Superior temporal gyrus (tissue), 1 donor: ENCODE measurements around the gene PCDHGA9.
"Not testable (repeated sequence)": the region's sequence is repeated elsewhere in the genome, so short reads cannot be mapped to it uniquely, and the experiment has no call there.

Experiments used
- DNase-seq: peaks from one replicate; pipeline ENCODE4 v3.0.0-alpha.2; 2016; ENCODE audit errors: extremely low spot score

Gene PCDHGA9

DNA sequence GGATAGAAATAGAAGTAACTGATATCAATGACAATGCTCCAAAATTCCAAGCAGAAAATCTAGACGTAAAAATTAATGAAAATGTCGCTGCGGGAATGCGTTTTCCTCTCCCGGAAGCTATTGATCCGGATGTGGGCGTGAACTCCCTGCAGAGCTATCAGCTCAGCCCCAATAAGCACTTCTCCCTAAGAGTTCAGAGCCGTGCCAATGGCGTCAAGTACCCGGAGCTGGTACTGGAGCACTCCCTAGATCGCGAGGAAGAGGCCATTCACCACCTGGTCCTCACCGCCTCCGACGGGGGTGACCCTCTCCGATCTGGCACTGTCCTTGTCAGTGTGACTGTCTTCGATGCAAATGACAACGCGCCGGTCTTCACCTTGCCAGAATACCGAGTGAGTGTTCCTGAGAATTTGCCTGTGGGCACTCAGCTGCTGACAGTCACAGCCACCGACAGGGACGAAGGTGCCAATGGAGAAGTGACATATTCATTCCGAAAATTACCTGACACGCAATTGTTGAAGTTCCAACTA lies 11.0 kb downstream of the PCDHGA9 start:
- DNase-seq = no peak

DNA sequence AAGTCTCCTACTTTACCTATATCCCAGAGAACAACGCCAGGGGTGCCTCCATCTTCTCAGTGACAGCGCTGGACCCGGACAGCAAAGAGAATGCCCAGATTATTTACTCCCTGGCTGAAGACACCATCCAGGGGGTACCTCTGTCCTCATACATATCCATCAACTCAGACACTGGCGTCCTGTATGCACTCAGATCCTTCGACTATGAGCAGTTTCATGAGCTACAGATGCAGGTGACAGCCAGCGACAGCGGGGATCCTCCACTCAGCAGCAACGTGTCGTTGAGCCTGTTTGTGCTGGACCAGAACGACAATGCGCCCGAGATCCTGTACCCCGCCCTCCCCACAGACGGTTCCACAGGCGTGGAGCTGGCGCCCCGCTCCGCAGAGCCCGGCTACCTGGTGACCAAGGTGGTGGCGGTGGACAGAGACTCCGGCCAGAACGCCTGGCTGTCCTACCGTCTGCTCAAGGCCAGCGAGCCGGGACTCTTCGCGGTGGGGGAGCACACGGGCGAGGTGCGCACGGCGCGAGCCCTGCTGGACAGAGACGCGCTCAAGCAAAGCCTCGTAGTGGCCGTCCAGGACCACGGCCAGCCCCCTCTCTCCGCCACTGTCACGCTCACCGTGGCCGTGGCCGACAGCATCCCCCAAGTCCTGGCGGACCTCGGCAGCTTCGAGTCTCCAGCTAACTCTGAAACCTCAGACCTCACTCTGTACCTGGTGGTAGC lies 12.1 kb downstream of the PCDHGA9 start:
- DNase-seq = not testable (repeated sequence)

- not testable (repeated sequence) for DNase-seq
Measured at GRCh38 chr5:141415275-141415618, 12.7 kb downstream of the PCDHGA9 start.

GRCh38 chr5:141417494-141418172 lies 15.1 kb downstream of the PCDHGA9 start, which contains the start of gene PCDHGB7:
Gene PCDHGB7 (plus strand): TSS chr5:141417677. CDS start chr5:141417860, 183 bp downstream.
- DNase-seq = peak; percentile 46

DNA sequence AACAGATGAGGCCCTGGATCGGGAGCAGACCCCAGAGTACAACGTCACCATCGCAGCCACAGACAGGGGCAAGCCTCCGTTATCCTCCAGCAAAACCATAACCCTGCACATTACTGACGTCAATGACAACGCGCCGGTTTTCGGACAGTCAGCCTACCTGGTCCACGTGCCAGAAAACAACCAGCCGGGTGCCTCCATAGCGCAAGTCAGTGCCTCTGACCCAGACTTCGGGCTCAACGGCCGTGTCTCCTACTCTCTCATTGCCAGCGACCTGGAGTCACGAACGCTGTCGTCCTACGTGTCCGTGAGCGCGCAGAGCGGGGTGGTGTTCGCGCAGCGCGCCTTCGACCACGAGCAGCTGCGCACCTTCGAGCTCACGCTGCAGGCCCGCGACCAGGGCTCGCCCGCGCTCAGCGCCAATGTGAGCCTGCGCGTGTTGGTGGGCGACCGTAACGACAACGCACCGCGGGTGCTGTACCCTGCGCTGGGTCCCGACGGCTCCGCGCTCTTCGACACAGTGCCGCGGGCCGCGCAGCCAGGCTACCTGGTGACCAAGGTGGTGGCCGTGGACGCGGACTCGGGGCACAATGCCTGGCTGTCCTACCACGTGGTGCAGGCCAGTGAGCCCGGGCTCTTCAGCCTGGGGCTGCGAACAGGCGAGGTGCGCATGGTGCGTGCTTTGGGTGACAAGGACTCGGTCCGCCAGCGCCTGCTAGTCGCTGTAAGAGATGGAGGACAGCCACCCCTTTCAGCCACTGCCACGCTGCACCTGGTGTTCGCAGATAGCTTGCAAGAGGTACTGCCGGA lies 16.7 kb downstream of the PCDHGA9 start:
- DNase-seq = no peak

DNA sequence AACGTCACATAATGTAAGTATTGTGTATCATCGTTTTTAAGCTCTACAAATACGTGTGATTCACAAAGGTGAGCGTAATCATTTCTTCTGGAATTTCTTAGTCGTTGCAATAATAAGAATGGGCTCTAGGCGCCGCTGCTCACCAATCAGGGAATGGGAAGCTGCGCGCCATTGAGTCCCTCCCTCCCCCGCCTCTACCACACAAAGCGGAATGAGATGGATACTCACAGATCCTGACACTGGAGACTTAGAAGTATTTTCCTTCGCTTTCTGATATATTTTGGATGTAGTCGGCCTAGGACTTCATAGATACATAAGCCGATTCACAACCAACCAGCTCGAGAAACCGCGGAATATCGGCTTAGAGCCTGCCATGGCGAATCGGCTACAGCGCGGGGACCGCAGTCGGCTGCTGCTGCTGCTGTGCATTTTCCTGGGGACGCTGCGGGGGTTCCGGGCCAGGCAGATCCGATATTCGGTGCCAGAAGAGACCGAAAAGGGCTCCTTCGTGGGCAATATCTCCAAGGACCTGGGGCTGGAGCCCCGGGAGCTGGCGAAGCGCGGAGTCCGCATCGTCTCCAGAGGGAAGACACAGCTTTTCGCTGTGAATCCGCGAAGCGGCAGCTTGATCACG lies 18.4 kb downstream of the PCDHGA9 start, which contains the start of gene PCDHGA11:
PCDHGA11 (plus strand) TSS at position 197 of the 634 bp plus-strand sequence; CDS start at position 374, 177 bp downstream.
- peak; percentile 16 for DNase-seq

GRCh38 chr5:141421489-141421855 lies 18.9 kb downstream of the PCDHGA9 start:
- DNase-seq = no peak

DNA sequence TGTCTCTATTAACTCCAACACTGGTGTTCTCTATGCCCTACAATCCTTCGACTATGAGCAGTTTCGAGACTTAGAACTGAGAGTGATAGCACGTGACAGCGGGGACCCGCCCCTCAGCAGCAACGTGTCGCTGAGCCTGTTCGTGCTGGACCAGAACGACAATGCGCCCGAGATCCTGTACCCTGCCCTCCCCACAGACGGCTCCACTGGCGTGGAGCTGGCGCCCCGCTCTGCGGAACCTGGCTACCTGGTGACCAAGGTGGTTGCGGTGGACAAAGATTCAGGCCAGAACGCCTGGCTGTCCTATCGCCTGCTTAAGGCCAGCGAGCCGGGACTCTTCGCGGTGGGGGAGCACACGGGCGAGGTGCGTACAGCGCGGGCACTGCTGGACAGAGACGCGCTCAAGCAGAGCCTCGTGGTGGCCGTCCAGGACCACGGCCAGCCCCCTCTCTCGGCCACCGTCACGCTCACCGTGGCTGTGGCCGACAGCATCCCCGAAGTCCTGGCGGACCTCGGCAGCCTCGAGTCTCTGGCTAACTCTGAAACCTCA lies 20.2 kb downstream of the PCDHGA9 start:
- DNase-seq = no peak

DNA sequence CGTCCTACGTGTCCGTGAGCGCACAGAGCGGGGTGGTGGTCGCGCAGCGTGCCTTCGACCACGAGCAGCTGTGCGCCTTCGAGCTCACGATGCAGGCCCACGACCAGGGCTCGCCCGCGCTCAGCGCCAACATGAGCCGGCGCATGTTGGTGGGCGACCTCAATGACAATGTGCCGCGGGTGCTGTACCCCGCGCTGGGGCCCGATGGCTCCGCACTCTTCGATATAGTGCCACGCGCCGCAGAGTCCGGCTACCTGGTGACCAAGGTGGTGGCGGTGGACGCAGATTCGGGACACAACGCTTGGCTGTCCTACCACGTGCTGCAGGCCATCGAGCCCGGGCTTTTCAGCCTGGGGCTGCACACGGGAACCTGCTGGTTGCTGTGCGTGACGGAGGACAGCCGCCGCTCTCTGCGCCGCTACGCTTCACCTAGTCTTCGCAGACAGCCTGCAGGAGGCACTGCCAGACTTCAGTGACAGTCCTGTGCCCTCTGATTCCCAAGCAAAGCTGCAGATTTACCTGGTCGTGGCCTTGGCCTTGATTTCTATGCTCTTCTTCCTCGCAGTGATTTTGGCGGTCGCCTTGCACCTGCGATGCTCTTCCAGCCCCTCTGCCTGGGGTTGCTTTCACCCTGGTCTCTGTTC lies 25.3 kb downstream of the PCDHGA9 start:
- DNase-seq = no peak

- peak; percentile 20 for DNase-seq
Measured at GRCh38 chr5:141430332-141431113, 27.9 kb downstream of the PCDHGA9 start, which contains the start of gene PCDHGA12. Gene PCDHGA12 (plus strand): TSS chr5:141430507. CDS start chr5:141430760, 253 bp downstream.

DNA sequence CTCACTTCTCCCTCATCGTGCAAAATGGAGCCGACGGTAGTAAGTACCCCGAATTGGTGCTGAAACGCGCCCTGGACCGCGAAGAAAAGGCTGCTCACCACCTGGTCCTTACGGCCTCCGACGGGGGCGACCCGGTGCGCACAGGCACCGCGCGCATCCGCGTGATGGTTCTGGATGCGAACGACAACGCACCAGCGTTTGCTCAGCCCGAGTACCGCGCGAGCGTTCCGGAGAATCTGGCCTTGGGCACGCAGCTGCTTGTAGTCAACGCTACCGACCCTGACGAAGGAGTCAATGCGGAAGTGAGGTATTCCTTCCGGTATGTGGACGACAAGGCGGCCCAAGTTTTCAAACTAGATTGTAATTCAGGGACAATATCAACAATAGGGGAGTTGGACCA lies 28.7 kb downstream of the PCDHGA9 start:
- no peak for DNase-seq

GRCh38 chr5:141432308-141432707 lies 29.7 kb downstream of the PCDHGA9 start:
- DNase-seq = not testable (repeated sequence)

DNA sequence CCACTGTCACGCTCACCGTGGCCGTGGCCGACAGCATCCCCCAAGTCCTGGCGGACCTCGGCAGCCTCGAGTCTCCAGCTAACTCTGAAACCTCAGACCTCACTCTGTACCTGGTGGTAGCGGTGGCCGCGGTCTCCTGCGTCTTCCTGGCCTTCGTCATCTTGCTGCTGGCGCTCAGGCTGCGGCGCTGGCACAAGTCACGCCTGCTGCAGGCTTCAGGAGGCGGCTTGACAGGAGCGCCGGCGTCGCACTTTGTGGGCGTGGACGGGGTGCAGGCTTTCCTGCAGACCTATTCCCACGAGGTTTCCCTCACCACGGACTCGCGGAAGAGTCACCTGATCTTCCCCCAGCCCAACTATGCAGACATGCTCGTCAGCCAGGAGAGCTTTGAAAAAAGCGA lies 30.1 kb downstream of the PCDHGA9 start:
- not testable (repeated sequence) for DNase-seq

- no peak for DNase-seq
Measured at GRCh38 chr5:141434006-141434405, 31.4 kb downstream of the PCDHGA9 start.

DNA sequence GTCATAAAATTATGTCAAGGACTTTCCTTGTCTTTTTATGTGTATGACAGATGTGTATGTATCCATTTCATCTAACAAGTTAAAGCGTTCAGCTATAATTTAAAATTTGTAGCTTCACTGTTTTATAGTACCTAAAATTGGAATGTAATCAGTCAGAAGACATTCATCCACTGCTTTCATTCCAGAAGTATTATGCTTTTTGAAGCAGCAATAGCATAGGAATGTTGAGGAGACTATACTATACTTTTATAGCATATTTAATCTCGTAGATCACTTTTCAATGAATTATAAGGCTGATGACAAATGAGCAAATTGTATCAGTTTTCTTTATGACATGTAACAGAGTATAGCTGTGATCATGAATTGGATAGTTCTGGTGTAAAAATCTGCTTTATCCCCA lies 34.6 kb downstream of the PCDHGA9 start:
- DNase-seq = no peak

GRCh38 chr5:141439411-141440141 lies 37.0 kb downstream of the PCDHGA9 start:
- no peak for DNase-seq

DNA sequence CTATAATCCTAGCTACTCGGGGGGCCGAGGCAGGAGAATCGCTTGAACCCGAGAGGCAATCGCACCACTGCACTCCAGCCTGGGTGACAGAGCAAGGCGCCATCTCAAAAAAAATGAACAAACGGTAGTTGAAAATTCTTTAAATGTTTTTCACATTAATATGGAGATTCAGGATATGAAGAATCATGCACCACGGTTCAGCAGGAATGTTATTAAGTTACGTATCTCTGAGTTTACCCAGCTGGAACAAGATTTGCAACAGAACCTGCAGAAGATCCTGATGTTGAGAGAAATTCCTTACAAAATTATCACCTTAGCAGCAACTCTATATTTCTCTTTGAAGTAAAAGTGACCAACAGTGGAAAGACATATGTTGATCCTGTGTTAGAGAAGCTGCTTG lies 37.8 kb downstream of the PCDHGA9 start:
- DNase-seq = no peak

DNA sequence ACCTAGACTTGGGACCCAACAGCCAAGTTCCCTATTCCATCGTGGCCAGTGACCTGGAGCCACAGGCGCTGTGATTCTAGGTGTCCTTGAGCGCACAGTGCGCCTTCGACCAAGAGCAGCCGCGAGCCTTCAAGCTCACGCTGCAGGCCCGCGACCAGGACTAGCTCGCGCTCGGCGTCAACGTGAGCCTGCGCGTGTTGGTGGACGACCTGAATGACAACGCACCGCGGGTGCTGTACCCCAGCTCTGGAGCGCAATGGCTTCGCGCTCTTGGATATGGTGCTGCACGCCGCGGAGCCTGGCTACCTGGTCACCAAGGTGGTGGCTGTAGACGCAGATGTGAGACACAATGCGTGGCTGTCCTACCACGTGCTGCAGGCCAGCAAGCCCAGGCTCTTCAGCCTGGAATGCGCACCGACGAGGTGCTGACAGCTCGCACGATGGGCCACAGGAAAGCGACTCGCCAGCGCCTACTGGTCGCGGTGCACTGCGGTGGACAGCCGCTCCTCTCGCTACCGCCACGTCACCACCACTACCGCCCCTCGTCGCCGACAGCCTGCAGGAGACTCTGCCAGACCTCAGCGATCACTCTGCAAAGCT lies 39.1 kb downstream of the PCDHGA9 start:
- no peak for DNase-seq
